GM12878 (cell line): Measurements from ENCODE around the gene LAMA2. TPM values are rescaled to one million over a fixed set of nuclear protein-coding genes. Genes with fewer than 3 reads are reported as not detected.

Experiments
- ATAC-seq: fragments of 200-7000 bp; cut with Tn5 transposase; 3 replicates; pipeline ENCODE4 v1.9.1; 2020; ENCODE audit warnings: mild to moderate bottlenecking, moderate library complexity
- BruUV-seq: library from RNA; stranded (reverse); fragments of 400-500 nt; replicated peaks from 2 replicates; lab custom pipeline; 2021; lab: Mats Ljungman, UMichigan
- CTCF ChIA-PET: fragments of 300-600 bp; sonication (Branson Sonifier 250); formaldehyde crosslinking; extraction: SDS; loops from one replicate; lab custom pipeline; 2021; ENCODE audit warnings: inconsistent platforms; lab: Yijun Ruan, JAX
- POLR2A ChIA-PET: fragments of 350-600 bp; formaldehyde crosslinking; extraction: SDS; loops from one replicate; lab custom pipeline; 2021; ENCODE audit warnings: inconsistent platforms; lab: Charles Lee
- RAD21 ChIA-PET: fragments of 300-600 bp; sonication (Branson Sonifier 250); formaldehyde crosslinking; loops from one replicate; lab custom pipeline; 2023; ENCODE audit warnings: antibody characterized with exemption; ENCODE audit not compliant: unreplicated experiment; lab: Charles Lee
- SMC1A ChIA-PET: fragments of 300-600 bp; sonication (Branson Sonifier 250); formaldehyde crosslinking; loops from one replicate; lab custom pipeline; 2023; ENCODE audit not compliant: unreplicated experiment, uncharacterized antibody; lab: Charles Lee
- DNase-seq: peaks from one replicate; pipeline ENCODE4 v3.0.0-alpha.2; 2011; ENCODE audit warnings: low read depth, low spot score
- FAIRE-seq: peaks from 3 replicates; lab custom pipeline; 2011; peaks lifted over from hg19 to GRCh38; lab: Jason Lieb, UNC
- H2AFZ ChIP-seq: 2 replicates; pipeline ENCODE4 v1.6.0; 2011; ENCODE audit warnings: low read depth, low read length, control low read depth; ENCODE audit not compliant: control insufficient read depth
- H3K27ac ChIP-seq: 2 replicates; pipeline ENCODE4 v1.5.1; 2011; ENCODE audit warnings: control low read depth; ENCODE audit not compliant: control insufficient read depth, insufficient read depth
- H3K27me3 ChIP-seq, 2 experiments: replicated peaks in 1 of 2; 2 replicates each; pipeline versions ENCODE4 v1.6.0 to v1.6.1; 2011; ENCODE audit warnings: low read length in 1 of 2; ENCODE audit not compliant: control insufficient read depth in 2 of 2, insufficient read depth in 2 of 2
- H3K36me3 ChIP-seq, 2 experiments: 2 replicates each; pipeline ENCODE4 v1.5.1; 2011; ENCODE audit warnings: low read length in 1 of 2; ENCODE audit not compliant: control insufficient read depth in 2 of 2, insufficient read depth in 2 of 2
- H3K4me1 ChIP-seq: 2 replicates; pipeline ENCODE4 v1.6.1; 2011; ENCODE audit warnings: mild to moderate bottlenecking, low read length, moderate library complexity, mixed read lengths; ENCODE audit not compliant: control insufficient read depth, insufficient read depth
- H3K4me2 ChIP-seq: 2 replicates; pipeline ENCODE4 v1.6.0; 2011; ENCODE audit warnings: control low read depth; ENCODE audit not compliant: control insufficient read depth, insufficient read depth
- H3K4me3 ChIP-seq: fragments of 200-600 bp; sonication (generic); 2 replicates; pipeline ENCODE4 v1.5.1; 2016
- H3K79me2 ChIP-seq: 2 replicates; pipeline ENCODE4 v1.6.0; 2011; ENCODE audit warnings: low read length; ENCODE audit not compliant: control insufficient read depth, insufficient read depth
- H3K9ac ChIP-seq: 2 replicates; pipeline ENCODE4 v1.8.0; 2011; ENCODE audit warnings: low read length, control low read depth, mixed read lengths; ENCODE audit not compliant: control insufficient read depth, insufficient read depth
- H3K9me3 ChIP-seq: replicated peaks from 3 replicates; pipeline ENCODE4 v1.5.1; 2011; ENCODE audit warnings: mild to moderate bottlenecking, low read length; ENCODE audit not compliant: control insufficient read depth, insufficient read depth
- H4K20me1 ChIP-seq: 2 replicates; pipeline ENCODE4 v1.6.0; 2011; ENCODE audit not compliant: control insufficient read depth, insufficient read depth
- BCLAF1 ChIP-seq: fragments of 450-650 bp; IDR thresholded peaks from 2 replicates; pipeline ENCODE4 v1.6.1; 2017; ENCODE audit warnings: antibody characterized with exemption, mild to moderate bottlenecking, moderate library complexity
- BHLHE40 ChIP-seq, 2 experiments: fragments of 450-650 bp in 1 of 2; IDR thresholded peaks; 2 replicates each; pipeline ENCODE4 v1.6.1; 2011 to 2017; ENCODE audit warnings: low read depth in 2 of 2, borderline replicate concordance in 1 of 2, improper control_type of control experiment in 1 of 2, low read length in 1 of 2, mild to moderate bottlenecking in 1 of 2
- CHD4 ChIP-seq: fragments of 200-600 bp; sonication (generic); IDR thresholded peaks from 2 replicates; pipeline ENCODE4 v1.6.1; 2016; ENCODE audit warnings: mild to moderate bottlenecking
- CREB1 ChIP-seq: IDR thresholded peaks from 2 replicates; pipeline ENCODE4 v1.6.1; 2012; ENCODE audit warnings: low read depth, mild to moderate bottlenecking, inconsistent platforms
- EED ChIP-seq: sonication (generic); IDR thresholded peaks from 2 replicates; pipeline ENCODE4 v1.6.1; 2016; ENCODE audit warnings: antibody characterized with exemption, low read depth
- EGR1 ChIP-seq, 2 experiments: IDR thresholded peaks; 1 replicate in 1 of 2; 2 replicates in 1 of 2; pipeline ENCODE4 v1.6.1; 2011 to 2012; ENCODE audit warnings: low read depth in 2 of 2, low read length in 2 of 2, borderline replicate concordance in 1 of 2, mild to moderate bottlenecking in 1 of 2, moderate library complexity in 1 of 2
- ELK1 ChIP-seq: IDR thresholded peaks from 2 replicates; pipeline ENCODE4 v1.6.1; 2012; ENCODE audit warnings: low read depth, low read length, improper control_type of control experiment
- IRF4 ChIP-seq: IDR thresholded peaks from 2 replicates; pipeline ENCODE4 v1.6.1; 2011; ENCODE audit warnings: low read depth, low read length
- JUNB ChIP-seq: IDR thresholded peaks from 2 replicates; pipeline ENCODE4 v1.6.1; 2016; ENCODE audit warnings: antibody characterized with exemption, mild to moderate bottlenecking
- RB1 ChIP-seq: fragments of 450-650 bp; formaldehyde crosslinking; IDR thresholded peaks from 2 replicates; pipeline ENCODE4 v1.6.1; 2017; ENCODE audit warnings: mild to moderate bottlenecking, borderline replicate concordance
- RELA ChIP-seq: fragments of 450-650 bp; IDR thresholded peaks from 2 replicates; pipeline ENCODE4 v1.8.0; 2014; ENCODE audit warnings: borderline replicate concordance; ENCODE audit not compliant: partially characterized antibody
- REST ChIP-seq: IDR thresholded peaks from 2 replicates; pipeline ENCODE4 v1.6.1; 2012; ENCODE audit warnings: mild to moderate bottlenecking, low read depth, low read length
- SIN3A ChIP-seq: IDR thresholded peaks from 2 replicates; pipeline ENCODE4 v1.6.1; 2012; ENCODE audit warnings: low read depth, low read length, improper control_type of control experiment
- SRF ChIP-seq, 2 experiments: IDR thresholded peaks; 2 replicates each; pipeline ENCODE4 v1.6.1; 2011; ENCODE audit warnings: low read depth in 2 of 2, low read length in 2 of 2, mild to moderate bottlenecking in 1 of 2, moderate library complexity in 1 of 2
- STAT3 ChIP-seq: IDR thresholded peaks from 2 replicates; pipeline ENCODE4 v1.6.1; 2011; ENCODE audit warnings: low read depth, low read length, improper control_type of control experiment
- TARDBP ChIP-seq: IDR thresholded peaks from 2 replicates; pipeline ENCODE4 v1.6.1; 2016; ENCODE audit warnings: borderline replicate concordance
- WGBS: methylation state at CpG from one replicate; pipeline ENCODE4 v1.1.6; 2016; ENCODE audit warnings: low lambda C conversion rate; ENCODE audit not compliant: insufficient replicate concordance, insufficient coverage; ENCODE audit errors: missing lambda C conversion rate; 5-methylcytosine and 5-hydroxymethylcytosine counted together
- in situ Hi-C: fragments of 300-500 bp; cut with MboI; formaldehyde crosslinking; loops from 9 replicates; pipeline ENCODE4 v1.14.3; 2018; ENCODE audit warnings: mixed read lengths
- intact Hi-C: fragments of 100-400 bp; cut with micrococcal nuclease; formaldehyde crosslinking; loops from one replicate; pipeline ENCODE4 v1.14.2; 2022; ENCODE audit not compliant: unreplicated experiment
- polyA plus RNA-seq, 11 experiments: library from polyadenylated mRNA; depleted of rRNA in 4 of 11; unstranded in 6 of 11; stranded (reverse) in 5 of 11; fragments of >200 nt; fragmentation: Nextera tagmentation in 4 of 11; fragmentation: Illumina TruSeq in 1 of 11; extraction: Ambion mirVana in 4 of 11; extraction: Trizol in 1 of 11; gene quantifications; 1 replicate in 1 of 11; 2 replicates in 10 of 11; pipeline versions ENCODE4 v1.2.1 to v1.2.3, GENCODE V29; 2011 to 2016; ENCODE audit warnings: inconsistent platforms in 2 of 11, missing spikeins in 2 of 11, low read depth in 1 of 11
- total RNA-seq, 4 experiments: library from RNA; depleted of rRNA in 3 of 4; stranded (reverse); fragments of >200 nt in 3 of 4; fragmentation: Illumina TruSeq in 1 of 4; extraction: Trizol in 1 of 4; gene quantifications; 2 replicates each; pipeline versions ENCODE4 v1.2.1 to v1.2.3, GENCODE V29; 2013 to 2021

Gene LAMA2
- total and polyA plus RNA-seq, 10 of the 15 experiments (the other 5 are each of a cell fraction or from before 2014, with no cell fraction given): 0.04 to 2.0 (median 0.37) TPM; not detected in 1

- no peak for TF ChIP-seq REST
These were observed 477.7 kb downstream of the LAMA2 start (continued) for GRCh38 chr6:129360682-129360955.

- RAD21 ChIA-PET: no interaction called here
- Histone ChIP-seq H3K27ac (no peak overlapping the region), H2AFZ (no peak overlapping the region), H3K79me2 (no peaks in the 10 kb centered on the region), H3K9me3 (no peaks in the 10 kb centered on the region), H3K4me1 (no peaks in the 10 kb centered on the region), H3K4me3 (no peak overlapping the region), H3K27me3 (no peaks in the 10 kb centered on the region; a peak in 1 of 4 replicates), H3K4me2 (no peak overlapping the region), H3K36me3 (no peaks in the 10 kb centered on the region), H4K20me1 (no peaks in the 10 kb centered on the region), H3K9ac (no peak overlapping the region)
- ATAC-seq: no peak
- POLR2A ChIA-PET: no interaction called here
- in situ Hi-C loops: no loop called here
- BruUV-seq: no TSS peak
- CTCF ChIA-PET: interaction anchor here (0.5 to 0.6 kb wide), 2 partner anchors 125 to 1553 kb away, joined by 3 to 4 read pairs; no protein-coding TSS in a partner anchor
- no peak for FAIRE-seq
- DNase-seq: no peak
- SMC1A ChIA-PET: no interaction called here
- 32% methylated on average over 3 of the region's 3 CpGs for WGBS
- intact Hi-C loops: no loop called here
- no peak for TF ChIP-seq STAT3
- TF ChIP-seq CREB1: no peak
- TF ChIP-seq BHLHE40 (IDR thresholded peaks at IDR 0.05; ENCODE audit: borderline replicate concordance in 1 of 2, low read depth in 2 of 2, low read length in 1 of 2): no peak
- no peak for TF ChIP-seq ELK1
- TF ChIP-seq EGR1 (IDR thresholded peaks at IDR 0.05; ENCODE audit: borderline replicate concordance in 1 of 2, low read depth in 2 of 2, low read length in 2 of 2): no peak
- no peak for TF ChIP-seq RB1
- TF ChIP-seq IRF4: no peak
- TF ChIP-seq JUNB: no peak
- no peak for TF ChIP-seq BCLAF1
- TF ChIP-seq SIN3A: no peak
- no peak for TF ChIP-seq CHD4
- no peak for TF ChIP-seq SRF (IDR thresholded peaks at IDR 0.05; ENCODE audit: low read depth in 2 of 2, low read length in 2 of 2)
- TF ChIP-seq RELA: no peak
- TF ChIP-seq TARDBP: no peak
- TF ChIP-seq EED: no peak
These were observed 481.1 kb downstream of the LAMA2 start for GRCh38 chr6:129364037-129364436.
